Measurements from ENCODE around the gene TMEM165. TPM values are rescaled to one million over a fixed set of nuclear protein-coding genes. Genes with fewer than 3 reads are reported as not detected.

Gene TMEM165
- total and polyA plus RNA-seq, 2 of the 4 experiments (the other 2 are of a cell fraction): 49.6 to 83.0 TPM

DNA sequence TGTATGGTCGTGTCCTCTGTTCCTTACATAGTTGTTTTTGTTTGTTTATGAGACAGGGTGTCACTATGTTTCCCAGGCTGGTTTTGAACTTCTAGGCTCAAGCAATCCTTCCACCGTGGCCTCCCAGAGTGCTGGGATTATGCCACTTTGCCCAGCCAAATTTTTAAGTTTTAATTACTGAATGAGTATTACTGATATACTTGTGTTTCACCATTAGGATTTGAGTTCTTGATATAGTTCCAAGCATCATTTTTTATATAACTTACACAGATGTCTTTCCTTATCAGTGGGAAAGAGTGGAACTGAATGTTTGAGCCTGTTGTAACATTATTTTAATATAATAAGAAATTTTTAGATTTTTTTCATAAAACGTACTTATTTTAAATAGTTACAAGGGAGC is 20.4 kb downstream of the TMEM165 start:
- H3K56ac ChIP-seq (ENCODE audit: extremely low read depth, insufficient read depth, low read length): no peak overlapping the region
- dilution Hi-C loops (cut with HindIII; ENCODE audit: low sequenced_read_pairs, unreplicated experiment) (no loop called here), intact Hi-C loops (cut with micrococcal nuclease) (no loop called here), in situ Hi-C loops (cut with MboI; ENCODE audit: low sequenced_read_pairs) (loop anchor here (25.0 kb wide), 1 partner anchor 446 kb away; the partner anchor contains the start of gene EXOC1)
- no peak overlapping the region for H3K4ac ChIP-seq (ENCODE audit: low read depth, low read length)
- ChIA-PET CTCF (interaction anchor here (0.8 kb wide), 1 partner anchor 70 kb away, joined by 3 read pairs; the partner anchor contains the start of gene SRD5A3), POLR2A (ENCODE audit: unreplicated experiment) (no interaction called here)
- no peak overlapping the region for H2AK5ac ChIP-seq (ENCODE audit: low read depth, low read length)
- no peaks in the 10 kb centered on the region for H3K4me1 ChIP-seq (ENCODE audit: control insufficient read depth, insufficient read depth, low read length)
- ATAC-seq (ENCODE audit: low read depth) (no peak), DNase-seq (no peak)
- no CpG with 5 or more reads among the region's 3 CpGs for WGBS, 2 experiments (ENCODE audit: extremely low coverage in 2 of 2, insufficient read length in 1 of 2)
- H3K9me3 ChIP-seq (ENCODE audit: control insufficient read depth, insufficient read depth, low read length): no peaks in the 10 kb centered on the region
- no peak overlapping the region for H3K23ac ChIP-seq (ENCODE audit: low read depth, low read length)
- no peaks in the 10 kb centered on the region for H3K27me3 ChIP-seq (ENCODE audit: control insufficient read depth, insufficient read depth, low read length)
- H2BK5ac ChIP-seq (ENCODE audit: low read depth, low read length, poor library complexity, severe bottlenecking): no peak overlapping the region
- no peak overlapping the region for H2BK20ac ChIP-seq (ENCODE audit: low read depth, low read length)
- H3K4me3 ChIP-seq (ENCODE audit: insufficient read depth, low read depth, low read length): no peak overlapping the region
- H4K20me1 ChIP-seq (ENCODE audit: insufficient read depth, low read length): peaks cover 52% of the 10 kb centered on the region
- no peak overlapping the region for H4K5ac ChIP-seq (ENCODE audit: low read depth, low read length)
- peaks cover 29 to 53% of the 10 kb centered on the region in 2 experiments for H3K79me1 ChIP-seq (ENCODE audit: low read depth in 1 of 2, low read length in 2 of 2)
- no peak overlapping the region for H2AFZ ChIP-seq (replicated peaks; ENCODE audit: low read length, poor library complexity)
- peaks cover 45% of the 10 kb centered on the region for H3K36me3 ChIP-seq (ENCODE audit: control insufficient read depth, insufficient read depth, low read length)
- no peak overlapping the region for H3K27ac ChIP-seq (ENCODE audit: insufficient read depth, low read length)
- H3K18ac ChIP-seq (ENCODE audit: low read depth, low read length): no peak overlapping the region
- H3K9me1 ChIP-seq (ENCODE audit: insufficient read depth, low read length): peaks cover 3% of the 10 kb centered on the region; the same call in 1 of the 2 replicates
- no peak overlapping the region for H2AK9ac ChIP-seq (replicated peaks; ENCODE audit: low read depth, low read length, poor library complexity)
- H3K14ac ChIP-seq (replicated peaks; ENCODE audit: low read depth, low read length): no peak overlapping the region
- no peak overlapping the region for H2BK120ac ChIP-seq (ENCODE audit: low read depth, low read length)
- H3K4me2 ChIP-seq (ENCODE audit: low read depth, low read length): no peak overlapping the region
- no peak overlapping the region for H4K8ac ChIP-seq (ENCODE audit: low read depth in 2 of 2, low read length in 2 of 2)
- no peak for TF ChIP-seq CEBPB (IDR thresholded peaks at IDR 0.05; ENCODE audit: low read depth, low read length)
- no peak for TF ChIP-seq CHD1 (IDR thresholded peaks at IDR 0.05; ENCODE audit: low read depth, low read length)
- TF ChIP-seq MAFK (IDR thresholded peaks at IDR 0.05; ENCODE audit: low read depth, low read length): no peak
- TF ChIP-seq MAZ (IDR thresholded peaks at IDR 0.05; ENCODE audit: borderline replicate concordance, low read depth, low read length): no peak
- no peak for TF ChIP-seq RAD21 (IDR thresholded peaks at IDR 0.05; ENCODE audit: low read length)
- no peak for TF ChIP-seq RFX5 (IDR thresholded peaks at IDR 0.05; ENCODE audit: low read depth, low read length)
- no peak for TF ChIP-seq MXI1 (IDR thresholded peaks at IDR 0.05; ENCODE audit: borderline replicate concordance, low read depth, low read length)
- TF ChIP-seq SMC3 (IDR thresholded peaks at IDR 0.05; ENCODE audit: low read depth, low read length): no peak
- TF ChIP-seq CTCF (conservative IDR thresholded peaks at IDR 0.05; ENCODE audit: low read depth, low read length): no peak
- TF ChIP-seq RCOR1 (IDR thresholded peaks at IDR 0.05; ENCODE audit: insufficient replicate concordance, low read length): no peak
- TF ChIP-seq USF2 (IDR thresholded peaks at IDR 0.05; ENCODE audit: low read depth, low read length): no peak
- TF ChIP-seq NFE2L2 (IDR thresholded peaks at IDR 0.05; ENCODE audit: low read depth, low read length): no peak
- TF ChIP-seq FOS (IDR thresholded peaks at IDR 0.05; ENCODE audit: low read depth, low read length): no peak
- TF ChIP-seq BHLHE40 (IDR thresholded peaks at IDR 0.05; ENCODE audit: low read depth, low read length): no peak
- no peak for TF ChIP-seq ELK1 (IDR thresholded peaks at IDR 0.05; ENCODE audit: borderline replicate concordance, low read depth, low read length)
- TF ChIP-seq POLR2A (IDR thresholded peaks at IDR 0.05; ENCODE audit: low read depth, low read length): no peak
- H2BK15ac ChIP-seq (ENCODE audit: low read depth, low read length): no peak overlapping the region
- no TSS peak for BruUV-seq (replicated peaks)
- no peak overlapping the region for H4K91ac ChIP-seq (ENCODE audit: insufficient read depth, low read depth, low read length)
- no peak overlapping the region for H3K9ac ChIP-seq (ENCODE audit: low read depth, low read length)
